ENCODE results near the gene PPP2R3B. TPM values are rescaled to one million over a fixed set of nuclear protein-coding genes. Genes with fewer than 3 reads are reported as not detected.
"Not testable (repeated sequence)": the region's sequence is repeated elsewhere in the genome, so short reads cannot be mapped to it uniquely, and the experiment has no call there.

PPP2R3B gene
- total RNA-seq, 1 donor from 2014 or later: 30.3 TPM

DNA sequence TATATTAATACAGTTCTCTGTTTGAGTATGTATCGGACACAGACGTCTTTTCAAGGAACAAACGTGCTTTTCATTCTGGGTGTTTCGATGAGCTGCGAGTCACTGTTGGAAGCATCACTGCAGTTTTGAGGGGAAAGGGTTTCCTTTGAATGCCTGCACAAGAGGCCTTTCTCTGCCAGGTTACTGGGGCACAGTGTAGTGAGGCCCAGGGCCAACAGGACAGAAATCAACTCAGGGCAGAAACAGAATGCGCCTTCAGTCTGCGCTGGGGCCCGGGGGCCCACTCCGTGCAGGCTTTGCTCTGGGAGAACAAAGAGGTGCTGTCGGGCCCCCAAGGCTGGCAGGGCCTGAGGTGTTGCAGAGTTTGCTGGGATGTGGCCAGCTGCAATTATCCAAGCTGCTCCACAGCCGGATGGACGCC is 2.3 kb upstream of the PPP2R3B start:
- no peak overlapping the region for H3K4me3 ChIP-seq

DNA sequence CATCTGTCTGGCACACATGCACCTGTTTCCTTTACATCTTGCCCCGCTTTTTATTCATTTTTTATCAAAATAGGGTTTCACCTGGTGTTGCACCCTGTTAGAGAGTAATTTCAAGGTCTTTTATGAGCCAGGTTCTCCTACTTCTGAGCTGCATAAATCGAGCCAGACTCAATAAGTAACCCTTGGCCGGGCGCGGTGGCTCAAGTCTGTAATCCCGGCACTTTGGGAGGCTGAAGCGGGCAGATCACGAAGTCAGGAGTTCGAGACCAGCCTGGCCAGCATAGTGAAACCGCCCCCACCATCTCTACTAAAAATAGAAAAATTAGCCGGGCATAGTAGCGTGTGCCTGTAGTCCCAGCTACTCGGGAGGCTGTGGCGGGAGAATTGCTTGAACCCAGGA is 1.0 kb upstream of the PPP2R3B start:
- Histone ChIP-seq H2AFZ (replicated peaks) (peak overlapping the region; percentile 76), H3K4me2 (peak overlapping the region; percentile 74), H3K4me3 (peak overlapping the region; percentile 83), H3K9ac (no peak overlapping the region), H3K9me3 (ENCODE audit: low read depth) (no peaks in the 10 kb centered on the region), H3K79me2 (ENCODE audit: low read depth) (peaks cover 34% of the 10 kb centered on the region), H3K36me3 (no peaks in the 10 kb centered on the region), H3K4me1 (no peaks in the 10 kb centered on the region), H4K20me1 (ENCODE audit: low read depth) (no peaks in the 10 kb centered on the region), H3K27me3 (no peaks in the 10 kb centered on the region), H3K27ac (no peak overlapping the region), H3F3A (ENCODE audit: low read depth) (peaks cover 9% of the 10 kb centered on the region)
- TF ChIP-seq, protein P1, sequence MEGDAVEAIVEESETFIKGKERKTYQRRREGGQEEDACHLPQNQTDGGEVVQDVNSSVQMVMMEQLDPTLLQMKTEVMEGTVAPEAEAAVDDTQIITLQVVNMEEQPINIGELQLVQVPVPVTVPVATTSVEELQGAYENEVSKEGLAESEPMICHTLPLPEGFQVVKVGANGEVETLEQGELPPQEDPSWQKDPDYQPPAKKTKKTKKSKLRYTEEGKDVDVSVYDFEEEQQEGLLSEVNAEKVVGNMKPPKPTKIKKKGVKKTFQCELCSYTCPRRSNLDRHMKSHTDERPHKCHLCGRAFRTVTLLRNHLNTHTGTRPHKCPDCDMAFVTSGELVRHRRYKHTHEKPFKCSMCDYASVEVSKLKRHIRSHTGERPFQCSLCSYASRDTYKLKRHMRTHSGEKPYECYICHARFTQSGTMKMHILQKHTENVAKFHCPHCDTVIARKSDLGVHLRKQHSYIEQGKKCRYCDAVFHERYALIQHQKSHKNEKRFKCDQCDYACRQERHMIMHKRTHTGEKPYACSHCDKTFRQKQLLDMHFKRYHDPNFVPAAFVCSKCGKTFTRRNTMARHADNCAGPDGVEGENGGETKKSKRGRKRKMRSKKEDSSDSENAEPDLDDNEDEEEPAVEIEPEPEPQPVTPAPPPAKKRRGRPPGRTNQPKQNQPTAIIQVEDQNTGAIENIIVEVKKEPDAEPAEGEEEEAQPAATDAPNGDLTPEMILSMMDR (IDR thresholded peaks at IDR 0.05): no peak
- TF ChIP-seq EZH2phosphoT487 (IDR thresholded peaks at IDR 0.05) (no peak), EZH2 (IDR thresholded peaks at IDR 0.05) (no peak)
- H3K27me3 Mint-ChIP-seq (ENCODE audit: insufficient read depth, low read depth): peaks cover 9% of the 10 kb centered on the region
- peak overlapping the region; percentile 94 for H3K4me3 Mint-ChIP-seq
- H3K9me3 Mint-ChIP-seq: no peaks in the 10 kb centered on the region
- peaks cover 16% of the 10 kb centered on the region for H3K4me1 Mint-ChIP-seq
- no peak for DNase-seq (ENCODE audit: low spot score)
- H3K36me3 Mint-ChIP-seq: no peaks in the 10 kb centered on the region
- H3K27ac Mint-ChIP-seq: peak overlapping the region; percentile 99

More for the DNA sequence above, 2.3 kb upstream of the PPP2R3B start:
- H3K4me1 Mint-ChIP-seq: peaks cover 16% of the 10 kb centered on the region
- no peaks in the 10 kb centered on the region for H3K9me3 Mint-ChIP-seq
- H3K27me3 ChIP-seq: no peaks in the 10 kb centered on the region
- no peak for DNase-seq (ENCODE audit: low spot score)
- H3K36me3 Mint-ChIP-seq: no peaks in the 10 kb centered on the region
- no peak for TF ChIP-seq EZH2phosphoT487 (IDR thresholded peaks at IDR 0.05)
- TF ChIP-seq, protein P1 (IDR thresholded peaks at IDR 0.05): no peak
- no peak for TF ChIP-seq EZH2 (IDR thresholded peaks at IDR 0.05)
- no peak overlapping the region for H3K4me2 ChIP-seq
- no peak overlapping the region for H3K9ac ChIP-seq
- H3K36me3 ChIP-seq: no peaks in the 10 kb centered on the region
- H2AFZ ChIP-seq (replicated peaks): no peak overlapping the region
- peak overlapping the region; percentile 65 for H3K4me3 Mint-ChIP-seq
- H3K4me1 ChIP-seq: no peaks in the 10 kb centered on the region
- peak overlapping the region; percentile 69 for H3K27ac Mint-ChIP-seq
- no peaks in the 10 kb centered on the region for H3K9me3 ChIP-seq (ENCODE audit: low read depth)
- no peaks in the 10 kb centered on the region for H4K20me1 ChIP-seq (ENCODE audit: low read depth)
- H3F3A ChIP-seq (ENCODE audit: low read depth): peaks cover 9% of the 10 kb centered on the region
- no peak overlapping the region for H3K27ac ChIP-seq
- H3K27me3 Mint-ChIP-seq (ENCODE audit: insufficient read depth, low read depth): peaks cover 11% of the 10 kb centered on the region
- peaks cover 24% of the 10 kb centered on the region for H3K79me2 ChIP-seq (ENCODE audit: low read depth)

DNA sequence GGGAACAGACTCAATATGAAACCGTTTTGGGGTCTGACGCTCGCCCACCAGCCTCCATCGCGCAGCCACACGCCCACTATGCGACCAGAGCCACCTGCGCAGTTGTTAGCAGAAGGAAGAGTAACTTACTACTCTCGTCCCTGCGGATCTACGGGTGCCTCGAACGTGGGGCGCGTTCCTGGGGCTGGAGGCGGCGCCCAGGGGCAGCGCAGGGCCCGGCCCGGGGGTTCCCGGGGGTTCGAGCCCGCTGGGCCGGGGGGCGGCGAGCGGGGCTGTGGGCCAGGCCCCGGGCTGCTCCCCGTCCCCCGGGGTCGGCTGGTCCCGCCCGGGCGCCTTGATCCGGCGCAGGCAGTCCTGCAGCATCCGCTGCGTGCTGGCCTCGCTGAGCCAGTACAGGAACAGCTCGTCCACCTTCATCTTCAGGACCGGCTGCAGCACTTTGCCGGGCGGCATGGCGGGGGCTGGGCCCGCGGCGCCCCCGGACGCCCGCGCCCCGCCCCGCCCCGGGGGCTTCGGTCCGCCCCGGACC is 404 bp downstream of the PPP2R3B start:
- peak overlapping the region; percentile 92 for H2AFZ ChIP-seq (replicated peaks)

DNA sequence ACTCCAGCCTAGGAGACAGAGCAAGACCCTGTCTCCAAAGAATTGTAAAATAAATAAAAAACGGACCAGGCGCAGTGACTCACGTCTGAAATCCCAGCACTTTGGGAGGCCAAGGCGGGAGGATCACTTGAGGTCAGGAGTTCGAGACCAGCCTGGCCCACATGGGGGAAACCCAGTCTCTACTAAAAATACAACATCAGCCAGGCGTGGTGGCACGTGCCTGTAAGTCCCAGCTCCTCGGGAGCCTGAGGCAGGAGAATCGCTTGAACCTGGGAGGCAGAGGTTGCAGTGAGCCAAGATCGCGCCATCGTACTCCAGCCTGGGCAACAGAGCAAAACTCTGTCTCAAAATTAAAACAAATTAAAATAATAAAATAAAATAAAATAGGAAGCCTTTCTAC is 971 bp downstream of the PPP2R3B start:
- not testable (repeated sequence) for H4K20me1 ChIP-seq (ENCODE audit: low read depth); H3K4me1 ChIP-seq; H3K27ac ChIP-seq; H2AFZ ChIP-seq (replicated peaks); H3F3A ChIP-seq (ENCODE audit: low read depth); H3K9me3 Mint-ChIP-seq; DNase-seq (ENCODE audit: low spot score); H3K9me3 ChIP-seq (ENCODE audit: low read depth); H3K36me3 Mint-ChIP-seq; H3K27me3 ChIP-seq; H3K27ac Mint-ChIP-seq; H3K36me3 ChIP-seq
- Histone ChIP-seq H3K79me2 (ENCODE audit: low read depth) (peaks cover 51% of the 10 kb centered on the region), H3K9ac (peak overlapping the region; percentile 98), H3K4me2 (peak overlapping the region; percentile 96), H3K4me3 (peak overlapping the region; percentile 83)
- peaks cover 18% of the 10 kb centered on the region for H3K4me1 Mint-ChIP-seq
- H3K27me3 Mint-ChIP-seq (ENCODE audit: insufficient read depth, low read depth): peaks cover 14% of the 10 kb centered on the region
- peak overlapping the region; percentile 84 for H3K4me3 Mint-ChIP-seq

More for the DNA sequence above, 404 bp downstream of the PPP2R3B start:
- H3K9me3 Mint-ChIP-seq: no peaks in the 10 kb centered on the region
- no peaks in the 10 kb centered on the region for H3K36me3 ChIP-seq
- peaks cover 14% of the 10 kb centered on the region for H3K27me3 Mint-ChIP-seq (ENCODE audit: insufficient read depth, low read depth)
- peak overlapping the region; percentile 83 for H3K4me3 ChIP-seq
- no peaks in the 10 kb centered on the region for H3K4me1 ChIP-seq
- peak overlapping the region; percentile 96 for H3K4me2 ChIP-seq
- no peak overlapping the region for H3K27ac Mint-ChIP-seq
- peak overlapping the region; percentile 98 for H3K9ac ChIP-seq
- H3K4me1 Mint-ChIP-seq: peaks cover 16% of the 10 kb centered on the region
- peak; percentile 41 for DNase-seq (ENCODE audit: low spot score)
- peaks cover 2% of the 10 kb centered on the region for H3K36me3 Mint-ChIP-seq
- H4K20me1 ChIP-seq (ENCODE audit: low read depth): no peaks in the 10 kb centered on the region
- H3K79me2 ChIP-seq (ENCODE audit: low read depth): peaks cover 45% of the 10 kb centered on the region
- H3K27ac ChIP-seq: no peak overlapping the region
- TF ChIP-seq, protein P1 (IDR thresholded peaks at IDR 0.05): no peak
- peaks cover 9% of the 10 kb centered on the region for H3F3A ChIP-seq (ENCODE audit: low read depth)
- H3K27me3 ChIP-seq: no peaks in the 10 kb centered on the region
- H3K4me3 Mint-ChIP-seq: peak overlapping the region; percentile 84
- H3K9me3 ChIP-seq (ENCODE audit: low read depth): no peaks in the 10 kb centered on the region
